NCI-H187 (cell line): ENCODE data around the gene MCM3.

ENCODE experiments used
- DNase-seq, 2 experiments: peaks; one replicate each; lab custom pipeline; 2025; lab: John Stamatoyannopoulos, UW

MCM3 gene

GRCh38 chr6:52301326-52301725 lies 16.8 kb upstream of the MCM3 start:
- DNase-seq: no peak

- no peak for DNase-seq
These were observed 16.0 kb upstream of the MCM3 start for GRCh38 chr6:52300489-52300931.

- no peak for DNase-seq
These were observed 15.1 kb upstream of the MCM3 start for GRCh38 chr6:52299653-52300052.

- no peak for DNase-seq
These were observed 12.9 kb upstream of the MCM3 start for GRCh38 chr6:52297433-52297832.

- no peak for DNase-seq
These were observed 8.5 kb upstream of the MCM3 start for GRCh38 chr6:52293067-52293466.

- DNase-seq: no peak
These were observed 4.3 kb upstream of the MCM3 start for GRCh38 chr6:52288841-52289240.

GRCh38 chr6:52288216-52288615 lies 3.7 kb upstream of the MCM3 start:
- no peak for DNase-seq

GRCh38 chr6:52286798-52287432 lies 2.4 kb upstream of the MCM3 start:
- peak in 1 of 2 experiments; percentile 20 for DNase-seq

- no peak for DNase-seq
These were observed 881 bp upstream of the MCM3 start for GRCh38 chr6:52285177-52286068.

GRCh38 chr6:52284131-52284459 lies 447 bp downstream of the MCM3 start:
- peak; percentile 18 to 43 for DNase-seq

GRCh38 chr6:52283111-52283510 lies 1.4 kb downstream of the MCM3 start:
- DNase-seq: no peak

- DNase-seq: no peak
These were observed 8.4 kb downstream of the MCM3 start for GRCh38 chr6:52276130-52276529.

- DNase-seq: no peak
These were observed 12.6 kb downstream of the MCM3 start for GRCh38 chr6:52271852-52272460.

GRCh38 chr6:52263709-52264540 lies 20.6 kb downstream of the MCM3 start:
- DNase-seq: peak in 1 of 2 experiments; percentile 15

- DNase-seq: no peak
These were observed 21.8 kb downstream of the MCM3 start for GRCh38 chr6:52262620-52263344.

GRCh38 chr6:52261229-52261628 lies 23.3 kb downstream of the MCM3 start:
- DNase-seq: no peak

GRCh38 chr6:52260634-52261033 lies 23.9 kb downstream of the MCM3 start:
- no peak for DNase-seq

GRCh38 chr6:52255434-52255833 lies 29.1 kb downstream of the MCM3 start:
- DNase-seq: no peak

- DNase-seq: no peak
These were observed 29.7 kb downstream of the MCM3 start for GRCh38 chr6:52254731-52255378.

GRCh38 chr6:52253494-52253893 lies 31.0 kb downstream of the MCM3 start:
- DNase-seq: no peak

- DNase-seq: no peak
These were observed 33.4 kb downstream of the MCM3 start for GRCh38 chr6:52251113-52251512.
